ENCODE data around the gene AARSD1.

- no peak for TF ChIP-seq SP1 (IDR thresholded peaks at IDR 0.05)
- no peak for TF ChIP-seq BHLHE40 (IDR thresholded peaks at IDR 0.05; ENCODE audit: borderline replicate concordance)
- no peak for TF ChIP-seq TARDBP (IDR thresholded peaks at IDR 0.05)
- no peak for TF ChIP-seq FOXM1 (IDR thresholded peaks at IDR 0.05; ENCODE audit: borderline replicate concordance)
- no peak for TF ChIP-seq L3MBTL2 (conservative IDR thresholded peaks at IDR 0.05)
- TF ChIP-seq ZNF384 (IDR thresholded peaks at IDR 0.05), result no peak
- TF ChIP-seq LEF1 (IDR thresholded peaks at IDR 0.05; ENCODE audit: borderline replicate concordance), result no peak
- no peak for TF ChIP-seq PKNOX1 (IDR thresholded peaks at IDR 0.05)
- TF ChIP-seq SUZ12 (IDR thresholded peaks at IDR 0.05), result no peak
- TF ChIP-seq NFRKB (IDR thresholded peaks at IDR 0.05), result no peak
- no peak for TF ChIP-seq HDGF (IDR thresholded peaks at IDR 0.05; ENCODE audit: borderline replicate concordance)
These were observed 21.0 kb upstream of the AARSD1 start for GRCh38 chr17:42985225-42985624.
